T47D (cell line): ENCODE measurements around the gene PHACTR1.
A peak's percentile ranks its signal among the peaks of the same experiment; 100 is the strongest.
"Not testable (repeated sequence)": the region's sequence is repeated elsewhere in the genome, so short reads cannot be mapped to it uniquely, and the experiment has no call there.

Experiments used
- DNase-seq, 2 experiments: peaks; one replicate each; pipeline versions ENCODE4 v3.0.0 to v3.0.0-alpha.2; 2011 to 2012; ENCODE audit warnings: low read depth in 1 of 2, low spot score in 1 of 2
- JUND ChIP-seq: IDR thresholded peaks from 2 replicates; pipeline ENCODE4 v1.6.1; 2012; ENCODE audit warnings: low read depth
- in situ Hi-C: cut with HindIII; loops from 2 replicates; pipeline ENCODE4 v1.10.0; 2016; ENCODE audit warnings: low sequenced_read_pairs, low pct_unique_long_range_greater_than_20kb

Gene PHACTR1

GRCh38 chr6:12753036-12753435, 36.5 kb downstream of the PHACTR1 start:
- TF ChIP-seq JUND = no peak
- in situ Hi-C loops = no loop called here
- no peak for DNase-seq

- no peak for DNase-seq
- in situ Hi-C loops = no loop called here
- TF ChIP-seq JUND = no peak
Observed at GRCh38 chr6:12760226-12760625, 43.7 kb downstream of the PHACTR1 start.

- DNase-seq = no peak
- in situ Hi-C loops = no loop called here
- TF ChIP-seq JUND = no peak
Observed at GRCh38 chr6:12760911-12761310, 44.3 kb downstream of the PHACTR1 start.

- no peak for DNase-seq
- in situ Hi-C loops = no loop called here
- no peak for TF ChIP-seq JUND
Observed at GRCh38 chr6:12761376-12762115, 45.0 kb downstream of the PHACTR1 start.

- DNase-seq, in situ Hi-C loops: not testable (repeated sequence)
Observed at GRCh38 chr6:12762731-12763434, 46.3 kb downstream of the PHACTR1 start.

GRCh38 chr6:12766365-12766764, 49.8 kb downstream of the PHACTR1 start:
- in situ Hi-C loops = no loop called here
- no peak for TF ChIP-seq JUND
- no peak for DNase-seq

GRCh38 chr6:12767016-12767415, 50.4 kb downstream of the PHACTR1 start:
- TF ChIP-seq JUND = no peak
- in situ Hi-C loops = no loop called here
- DNase-seq = no peak

GRCh38 chr6:12769556-12770256, 53.1 kb downstream of the PHACTR1 start:
- TF ChIP-seq JUND = no peak
- in situ Hi-C loops = no loop called here
- no peak for DNase-seq

GRCh38 chr6:12772416-12772815, 55.8 kb downstream of the PHACTR1 start:
- no peak for DNase-seq
- no peak for TF ChIP-seq JUND
- in situ Hi-C loops = no loop called here

GRCh38 chr6:12776291-12776690, 59.7 kb downstream of the PHACTR1 start:
- no peak for TF ChIP-seq JUND
- in situ Hi-C loops = no loop called here

GRCh38 chr6:12779772-12780171, 63.2 kb downstream of the PHACTR1 start:
- in situ Hi-C loops = no loop called here
- no peak for DNase-seq
- no peak for TF ChIP-seq JUND

More at GRCh38 chr6:12776291-12776690, 59.7 kb downstream of the PHACTR1 start:
- no peak for DNase-seq

- no peak for TF ChIP-seq JUND
- in situ Hi-C loops = no loop called here
- peak in 1 of 2 experiments; percentile 89 for DNase-seq
Observed at GRCh38 chr6:12782136-12782535, 65.6 kb downstream of the PHACTR1 start.

GRCh38 chr6:12785301-12785700, 68.7 kb downstream of the PHACTR1 start:
- DNase-seq = peak in 1 of 2 experiments; percentile 72
- TF ChIP-seq JUND = no peak
- in situ Hi-C loops = no loop called here
